ENCODE results near the gene PER1.

The PER1 gene

DNA sequence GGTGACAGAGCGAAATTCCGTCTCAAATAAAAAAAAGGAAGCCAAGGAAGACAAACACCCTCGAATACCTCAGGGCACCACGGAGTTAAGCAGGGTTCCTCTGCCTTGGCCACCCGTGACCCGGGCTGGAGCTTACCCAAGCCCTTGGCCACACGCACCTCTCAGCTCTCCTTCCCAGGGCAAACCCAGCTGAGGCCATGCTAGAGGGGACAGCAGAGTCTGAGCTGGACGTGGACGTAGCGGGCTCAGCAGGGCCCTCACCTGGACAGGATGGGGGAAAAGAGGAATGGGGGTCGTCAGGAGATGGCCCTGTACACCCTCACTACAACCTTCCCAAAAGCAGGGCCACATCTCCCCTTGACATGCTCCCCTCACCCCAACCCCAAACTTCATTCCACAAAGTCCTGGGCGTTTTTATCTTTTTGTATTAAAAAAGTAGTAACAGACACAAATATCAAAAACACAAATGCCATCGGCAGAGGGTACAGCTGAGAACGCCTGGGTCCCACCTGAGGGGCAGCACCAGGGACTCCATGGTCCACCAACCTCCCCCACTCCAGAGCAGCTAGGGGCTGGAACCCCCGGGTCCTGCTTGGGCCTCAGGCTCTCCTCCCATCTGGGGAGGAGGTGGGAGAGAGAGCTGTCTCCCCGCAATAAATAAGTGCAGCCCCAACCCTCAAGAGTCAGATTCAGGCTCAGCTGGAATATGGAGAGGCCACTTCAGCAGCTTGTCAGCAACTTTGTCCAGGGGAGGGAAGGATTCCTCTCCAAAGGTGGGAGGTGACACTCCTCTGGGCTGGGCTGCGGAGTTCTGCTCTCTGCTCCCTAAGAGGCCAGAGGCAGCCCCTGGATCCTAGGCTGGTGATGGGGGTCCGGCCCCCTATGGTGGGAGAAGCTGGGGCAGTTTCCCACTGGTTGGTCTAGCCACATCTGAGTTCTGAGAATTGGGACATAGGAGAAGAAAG is 11.9 kb downstream of the PER1 start:
- DNase-seq, result no peak

DNA sequence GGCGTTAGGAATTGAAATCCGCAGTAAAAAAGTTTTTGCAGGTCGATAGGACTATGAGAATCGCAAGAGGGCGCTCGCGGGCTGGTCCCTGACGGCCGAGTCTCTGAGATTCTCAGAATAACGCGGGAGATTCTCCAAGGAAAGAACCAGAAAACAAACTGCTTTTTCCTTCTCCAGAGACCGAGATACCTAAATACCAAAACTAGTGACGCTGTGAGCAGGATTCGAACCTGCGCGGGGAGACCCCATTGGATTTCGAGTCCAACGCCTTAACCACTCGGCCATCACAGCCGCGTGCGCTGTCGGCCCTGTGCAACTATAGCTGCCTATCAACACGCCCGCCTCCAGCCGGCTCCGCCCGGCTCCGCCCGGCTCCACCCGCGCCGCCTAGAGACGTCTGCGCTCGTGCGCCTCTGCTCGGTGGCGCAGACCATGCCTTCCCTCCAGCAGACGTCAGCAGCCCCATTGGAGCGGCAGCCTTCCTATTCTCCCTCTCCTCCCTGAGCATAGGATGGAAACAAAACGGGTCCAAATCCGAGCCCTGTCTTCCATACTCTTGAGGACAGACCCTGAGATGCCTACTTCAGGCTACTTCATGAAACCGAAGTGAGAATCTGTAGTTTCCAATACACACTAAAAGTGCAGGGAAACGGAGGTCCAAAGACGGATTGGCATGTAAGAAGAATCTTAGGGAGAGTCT is 13.4 kb downstream of the PER1 start:
- DNase-seq, result peak; percentile 93

DNA sequence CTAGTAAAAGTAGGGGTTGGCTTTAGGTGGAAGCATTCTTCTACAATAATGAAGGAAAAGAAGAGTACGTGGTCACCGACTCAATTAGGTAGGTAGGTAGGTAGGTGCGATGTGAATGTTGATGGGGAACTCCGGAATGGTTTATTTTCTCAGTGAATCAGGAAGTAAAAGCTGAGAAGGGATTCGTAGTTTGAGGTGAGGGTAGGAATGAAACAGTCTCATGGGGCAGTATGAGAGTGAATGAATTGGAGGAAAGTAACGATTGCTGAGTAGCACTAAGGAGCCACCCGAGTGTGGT is 13.9 kb downstream of the PER1 start:
- no peak for DNase-seq

DNA sequence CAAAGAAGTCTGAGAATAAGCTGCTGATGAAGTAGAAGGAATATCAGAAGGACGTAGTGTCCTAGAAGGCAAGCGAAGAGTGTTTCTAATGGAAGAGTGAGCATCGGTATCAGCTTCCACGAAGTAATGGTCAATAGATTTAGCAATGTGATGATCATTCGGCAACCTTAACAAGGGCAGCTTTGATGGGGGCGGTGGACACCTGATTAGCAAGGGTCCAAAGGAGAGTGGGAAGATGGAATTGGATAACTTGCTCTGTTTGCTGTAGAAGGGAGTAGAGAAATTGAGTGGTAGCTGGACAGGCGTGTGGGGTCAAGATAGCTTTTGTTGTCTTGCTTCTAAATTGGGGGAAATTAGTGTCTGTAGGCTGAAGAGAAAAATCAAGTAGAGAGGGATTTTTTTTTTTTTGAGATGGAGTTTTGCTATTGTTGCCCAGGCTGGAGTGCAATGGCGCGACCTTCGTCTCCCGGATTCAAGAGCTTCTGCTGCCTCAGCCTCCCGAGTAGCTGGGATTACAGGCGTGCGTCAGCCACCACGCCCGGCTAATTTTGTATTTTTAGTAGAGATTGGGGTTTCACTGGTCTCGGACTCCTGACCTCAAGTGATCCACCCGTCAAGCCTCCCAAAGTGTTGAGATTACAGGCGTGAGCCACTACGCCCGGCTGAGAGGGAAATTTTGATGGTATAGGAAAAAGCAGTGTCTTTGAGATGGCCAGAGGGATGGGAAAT is 14.4 kb downstream of the PER1 start:
- DNase-seq, result no peak

DNA sequence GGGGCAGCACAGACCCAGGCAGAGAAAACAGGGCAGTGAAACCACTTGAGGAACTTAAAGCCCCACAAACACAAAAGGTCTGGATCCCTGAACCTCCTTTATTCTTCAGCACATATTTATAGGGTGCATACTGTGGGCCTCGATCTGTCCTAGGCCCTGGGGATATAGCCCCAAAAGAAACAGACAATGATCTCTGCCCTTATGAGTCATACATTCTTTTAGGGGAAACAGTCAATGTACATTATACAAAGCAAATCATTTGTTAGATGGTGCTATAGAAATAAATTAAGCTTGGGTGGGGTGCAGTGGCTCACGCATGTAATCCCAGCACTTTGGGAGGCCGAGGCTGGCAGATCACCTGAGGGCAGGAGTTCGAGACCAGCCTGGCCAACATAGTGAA is 18.3 kb downstream of the PER1 start:
- DNase-seq, result no peak

DNA sequence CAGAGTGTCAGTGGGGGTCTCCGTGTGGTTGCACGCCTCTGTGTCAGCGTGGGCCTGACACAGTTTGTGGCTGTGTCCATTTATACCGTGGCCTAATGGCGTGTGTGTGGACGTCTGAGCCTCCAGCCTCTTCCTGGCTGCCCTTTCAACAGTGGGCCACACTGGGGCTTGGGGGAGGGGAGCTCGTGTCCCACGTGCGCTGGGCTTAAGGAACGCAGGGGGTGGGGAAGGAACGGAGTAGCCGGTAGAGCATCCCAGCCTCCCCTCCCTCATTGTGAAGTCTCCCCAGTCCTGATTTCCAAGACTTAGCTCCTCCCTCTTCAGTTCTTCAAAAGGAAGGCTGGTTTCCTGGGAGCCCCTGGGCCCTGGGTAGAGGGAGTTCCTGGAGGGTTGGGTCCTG is 18.8 kb downstream of the PER1 start:
- DNase-seq, result no peak

DNA sequence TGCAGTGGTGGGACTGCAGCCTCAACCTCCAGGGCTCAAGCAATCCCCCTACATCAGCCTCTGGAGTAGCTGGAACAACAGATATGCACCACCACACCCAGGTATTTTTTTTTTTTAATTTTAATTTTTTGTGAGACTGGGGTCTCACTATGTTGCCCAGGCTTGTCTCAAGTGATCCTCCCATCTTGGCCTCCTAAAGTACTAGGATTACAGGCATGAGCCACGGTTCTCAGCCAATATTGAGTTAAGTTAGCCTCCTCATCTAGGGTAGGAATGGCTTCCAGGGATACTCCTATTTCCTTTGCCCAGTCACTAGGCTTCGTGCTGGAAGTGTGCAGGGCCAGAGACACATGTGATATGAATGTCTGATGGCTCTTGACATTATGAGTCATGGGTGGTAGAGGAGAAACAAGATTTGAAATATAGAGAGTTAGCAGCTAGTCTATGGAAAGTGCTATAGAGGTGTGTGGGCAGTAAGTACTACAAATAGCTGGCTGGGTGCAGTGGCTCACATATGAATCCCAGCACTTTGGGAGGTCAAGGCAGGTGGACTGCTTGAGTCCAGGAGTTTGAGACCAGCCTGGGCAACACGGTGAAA is 20.3 kb downstream of the PER1 start:
- DNase-seq, result no peak

DNA sequence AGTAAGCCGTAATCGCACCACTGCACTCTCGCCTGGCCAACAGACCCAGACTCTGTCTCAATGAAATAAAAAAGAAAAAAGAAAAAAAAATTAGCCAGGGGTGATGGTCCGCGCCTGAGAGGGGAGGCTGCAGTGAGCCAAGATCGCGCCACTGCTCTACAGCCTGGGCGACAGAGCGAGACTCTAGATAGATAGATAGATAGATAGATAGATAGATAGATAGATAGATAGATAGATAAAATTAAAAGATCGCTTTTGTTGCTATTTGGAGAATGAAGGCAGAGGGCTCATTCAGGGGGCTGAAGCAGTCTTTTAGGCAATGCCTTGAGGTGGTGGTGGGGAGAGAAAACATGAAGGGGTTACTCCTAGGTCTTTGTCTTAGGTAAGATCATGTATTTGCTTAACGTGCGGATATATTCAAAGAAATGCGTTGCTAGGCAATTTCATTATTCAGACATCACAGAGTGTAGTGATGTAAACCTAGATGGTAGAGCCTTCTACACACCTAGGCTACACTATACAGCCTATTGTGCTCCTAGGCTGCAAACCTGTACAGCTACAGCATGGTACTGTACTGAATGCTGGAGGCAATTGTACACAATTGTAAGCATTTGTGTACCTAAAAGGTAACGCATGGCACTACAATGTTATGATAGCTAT is 23.9 kb downstream of the PER1 start:
- no peak for DNase-seq

DNA sequence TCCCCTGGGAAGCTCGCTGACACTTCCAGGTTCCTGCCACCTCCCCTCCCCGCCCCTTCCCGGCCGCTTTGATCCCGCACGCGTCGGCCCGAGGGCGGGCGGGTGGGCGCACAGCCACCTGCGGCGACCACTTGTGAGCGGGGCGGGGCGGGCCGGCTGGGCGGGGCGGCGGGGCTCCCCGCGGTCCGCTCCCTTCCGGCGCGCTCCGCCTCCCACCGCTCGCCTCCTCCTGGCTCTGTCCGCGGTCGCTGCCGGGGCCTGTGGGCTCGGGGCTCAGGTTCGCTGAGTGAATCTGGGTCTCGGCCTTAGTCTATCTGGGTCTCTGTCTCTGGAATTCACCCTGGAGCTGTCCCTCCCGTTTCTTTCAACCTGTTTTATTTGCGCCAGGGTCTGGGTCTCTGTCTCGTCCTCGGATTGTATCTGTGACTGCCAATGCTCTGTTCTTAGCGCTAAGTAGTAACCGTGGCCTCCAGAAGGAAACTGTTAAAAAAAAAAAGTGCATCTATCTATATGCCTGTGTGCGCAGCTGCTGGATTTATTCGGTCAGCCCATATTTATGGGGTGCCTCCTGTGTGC is 25.6 kb downstream of the PER1 start:
- DNase-seq, result peak; percentile 38

DNA sequence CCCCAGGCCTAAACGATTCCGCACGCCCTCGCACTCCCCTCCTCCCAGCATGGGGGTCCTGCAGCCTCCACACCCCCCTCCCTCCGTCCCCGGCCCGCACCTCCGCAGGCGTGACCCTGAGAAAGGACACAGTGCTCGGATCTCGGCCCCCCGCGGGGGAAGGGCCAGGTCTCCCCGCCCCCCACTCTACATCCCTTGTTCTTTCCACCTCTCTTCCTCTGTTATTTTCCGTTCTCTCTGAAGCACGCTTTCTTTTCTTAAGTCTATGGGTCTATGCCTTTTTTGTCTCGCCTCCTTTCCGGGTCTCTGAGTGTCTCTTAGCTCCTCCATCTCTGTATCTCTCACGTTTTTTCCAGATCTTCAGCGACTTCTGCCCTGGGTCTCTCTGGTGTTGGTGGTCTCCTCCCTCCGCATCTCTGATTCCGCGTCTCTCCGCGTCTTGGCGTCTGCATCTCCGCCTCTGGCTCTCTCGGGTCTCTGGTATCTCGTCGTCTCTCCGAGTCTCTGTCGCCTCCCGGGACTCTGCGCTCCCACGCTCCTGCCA is 26.2 kb downstream of the PER1 start:
- DNase-seq, result no peak

DNA sequence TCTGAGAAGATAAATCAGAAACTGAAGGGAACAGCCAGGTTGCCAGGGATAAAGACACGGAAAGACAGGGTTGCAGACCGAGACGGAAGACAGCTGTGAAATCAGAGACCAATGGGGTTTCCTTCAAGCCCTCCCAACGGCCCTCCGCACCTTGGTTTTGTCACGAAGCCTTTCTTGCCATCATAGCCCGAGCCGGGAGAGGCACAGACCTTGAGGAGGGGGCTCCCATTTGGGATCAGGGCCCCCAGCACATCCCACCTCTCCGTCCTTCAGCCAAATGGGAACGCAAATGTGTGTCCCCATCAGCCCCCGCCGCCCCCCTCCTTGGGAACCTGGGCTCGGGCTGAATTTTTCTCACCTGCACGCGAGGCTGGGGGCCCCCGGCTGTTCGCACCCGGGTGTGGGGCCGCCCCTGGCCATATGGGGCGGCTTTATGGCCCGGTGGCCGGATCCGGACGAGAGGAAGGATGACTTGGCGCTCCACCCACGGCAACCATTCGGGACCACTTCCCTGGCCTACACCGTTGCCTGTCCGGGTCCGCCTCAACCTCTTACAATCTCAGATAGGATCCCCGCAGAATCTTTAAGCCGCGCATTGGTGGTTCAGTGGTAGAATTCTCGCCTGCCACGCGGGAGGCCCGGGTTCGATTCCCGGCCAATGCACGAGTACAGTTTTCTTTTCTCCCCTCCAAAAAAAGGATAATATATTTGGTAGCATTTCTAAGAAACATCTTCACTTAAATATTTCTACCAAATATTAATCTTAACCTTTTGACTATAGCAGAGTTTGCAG is 26.9 kb downstream of the PER1 start:
- DNase-seq, result peak; percentile 75

DNA sequence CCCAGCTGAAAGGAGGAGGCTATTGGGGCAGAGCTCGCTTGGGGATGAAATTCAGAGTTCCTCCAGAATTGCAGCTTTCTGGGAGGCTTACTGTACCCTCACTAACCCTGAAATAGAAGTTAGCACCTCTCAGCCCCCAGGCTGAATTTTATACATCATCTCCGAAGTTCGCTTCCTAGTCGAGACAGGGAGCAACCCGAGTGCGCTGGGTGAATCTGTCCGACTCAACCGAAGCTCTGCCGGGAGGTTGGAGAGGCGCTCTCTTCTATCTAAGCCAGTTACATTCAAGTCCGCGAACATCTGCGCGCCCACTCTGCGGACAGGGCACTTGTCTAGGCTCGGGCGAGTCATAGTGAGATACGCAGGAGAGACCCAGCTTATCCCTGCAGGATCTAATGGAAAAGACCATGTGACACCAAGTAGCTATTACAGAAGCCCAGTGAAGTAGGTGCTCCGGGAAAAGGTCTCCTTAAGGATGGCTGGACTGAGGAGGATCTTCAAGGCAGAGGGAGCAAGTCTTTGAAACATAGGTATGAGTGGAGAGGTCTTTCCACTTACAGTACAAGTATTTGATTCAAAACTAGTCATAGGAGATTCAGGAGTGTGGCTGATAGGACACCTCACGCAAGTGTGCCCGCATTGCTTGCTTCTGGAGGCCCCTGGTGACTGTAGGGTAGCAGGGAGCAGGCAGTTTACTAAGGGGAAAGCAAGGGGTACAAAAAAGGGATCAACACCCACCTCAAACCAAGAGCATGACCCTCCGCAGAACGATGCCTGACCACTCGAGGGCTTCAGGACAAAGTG is 27.7 kb downstream of the PER1 start:
- DNase-seq, result peak; percentile 17

DNA sequence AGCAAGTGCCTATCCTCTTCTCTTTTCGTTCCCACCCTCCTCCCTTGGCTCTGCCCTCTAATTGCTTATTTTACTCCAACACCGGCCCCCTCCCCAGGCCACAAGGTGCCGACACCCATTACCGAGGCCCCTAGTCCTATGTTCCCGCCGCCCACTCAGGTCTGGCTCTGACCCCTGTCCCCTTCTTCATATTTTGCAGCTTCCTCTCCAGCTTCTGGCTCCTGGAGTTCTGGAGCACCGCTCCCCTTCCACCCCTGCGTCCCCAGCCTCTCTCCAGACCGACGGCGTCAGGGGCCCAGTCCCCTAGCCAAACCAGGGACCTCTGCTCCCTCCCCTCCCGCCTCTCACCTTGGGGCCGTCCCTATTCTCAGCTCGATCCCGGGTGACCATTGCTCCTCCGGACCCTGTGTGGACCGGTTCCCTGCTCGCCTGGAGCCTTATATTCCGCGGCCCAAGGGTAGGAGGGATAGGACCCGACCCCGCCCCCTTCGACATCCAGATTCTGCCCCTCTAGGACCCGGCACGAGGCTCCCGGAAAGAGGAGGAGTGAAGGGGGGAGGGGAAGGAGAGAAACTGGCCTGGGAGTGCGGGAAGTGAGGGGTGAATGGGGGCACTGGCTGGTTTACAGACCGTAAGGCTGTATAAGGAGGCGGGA is 28.4 kb downstream of the PER1 start, which contains the start of gene HES7:
TSS of gene HES7 (minus strand) at position 412 of the 655 bp plus-strand sequence. CDS start at position 390, 22 bp downstream.
- no peak for DNase-seq

DNA sequence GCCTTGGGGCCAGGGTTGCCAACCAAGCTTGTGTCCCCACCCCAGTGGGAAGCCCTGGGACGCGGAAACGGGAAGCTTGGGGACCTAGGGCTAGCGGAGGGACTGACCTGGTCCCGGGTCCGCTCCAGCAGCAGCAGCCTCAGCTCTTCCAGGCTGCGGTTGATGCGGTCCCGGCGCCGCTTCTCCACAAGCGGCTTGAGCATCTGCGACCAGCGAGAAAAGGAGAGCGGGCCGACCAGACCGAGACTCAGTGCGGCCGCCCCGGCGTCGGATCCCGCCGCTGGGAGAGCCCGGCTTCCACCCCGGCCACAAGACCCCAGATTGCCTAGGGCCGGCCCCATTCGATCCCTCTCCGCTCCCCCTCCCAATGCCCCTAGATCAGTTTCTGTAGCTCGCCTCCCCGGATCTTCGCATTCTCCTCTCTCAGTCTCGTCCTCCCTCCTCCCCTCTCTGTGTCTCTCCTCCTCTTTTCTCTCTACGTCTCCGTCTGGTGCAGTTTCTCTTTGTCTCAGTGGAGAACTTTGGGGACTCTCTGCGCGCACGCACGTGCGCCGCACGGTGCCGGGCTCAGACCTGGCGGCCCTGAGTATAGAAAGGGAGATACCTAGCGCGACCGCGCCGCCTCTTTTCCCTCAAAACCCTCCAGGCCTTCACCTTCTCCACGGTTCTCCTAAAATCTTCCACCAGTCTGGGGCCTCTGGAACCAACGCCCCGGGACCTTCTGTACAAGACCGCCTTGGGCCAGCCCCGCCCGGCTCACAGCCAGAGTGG is 29.1 kb downstream of the PER1 start:
- DNase-seq, result peak; percentile 31

DNA sequence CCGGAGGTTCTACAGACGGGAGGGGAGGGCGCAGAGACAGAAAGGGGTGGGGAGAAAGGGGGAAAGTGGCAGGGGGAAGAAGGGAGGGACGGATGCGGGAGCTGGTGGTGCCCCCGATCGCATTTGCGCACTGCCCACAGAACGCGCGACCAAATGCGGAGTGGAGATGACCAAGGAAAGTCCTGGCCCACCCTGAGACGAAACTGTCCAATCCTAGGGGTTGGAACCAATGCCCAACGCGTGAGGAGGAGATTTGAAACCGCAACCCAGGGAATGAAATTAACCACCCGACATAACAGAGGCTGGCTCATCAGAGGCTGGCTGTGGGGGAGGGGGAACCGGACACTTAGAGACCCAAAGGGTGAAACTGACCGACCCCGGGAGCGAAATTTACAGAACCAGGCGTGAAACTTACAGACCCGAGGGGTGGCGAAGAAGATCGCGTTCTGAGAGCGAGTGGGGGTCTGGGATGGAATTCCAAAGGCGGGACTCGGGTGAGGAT is 29.7 kb downstream of the PER1 start:
- peak; percentile 6 for DNase-seq

DNA sequence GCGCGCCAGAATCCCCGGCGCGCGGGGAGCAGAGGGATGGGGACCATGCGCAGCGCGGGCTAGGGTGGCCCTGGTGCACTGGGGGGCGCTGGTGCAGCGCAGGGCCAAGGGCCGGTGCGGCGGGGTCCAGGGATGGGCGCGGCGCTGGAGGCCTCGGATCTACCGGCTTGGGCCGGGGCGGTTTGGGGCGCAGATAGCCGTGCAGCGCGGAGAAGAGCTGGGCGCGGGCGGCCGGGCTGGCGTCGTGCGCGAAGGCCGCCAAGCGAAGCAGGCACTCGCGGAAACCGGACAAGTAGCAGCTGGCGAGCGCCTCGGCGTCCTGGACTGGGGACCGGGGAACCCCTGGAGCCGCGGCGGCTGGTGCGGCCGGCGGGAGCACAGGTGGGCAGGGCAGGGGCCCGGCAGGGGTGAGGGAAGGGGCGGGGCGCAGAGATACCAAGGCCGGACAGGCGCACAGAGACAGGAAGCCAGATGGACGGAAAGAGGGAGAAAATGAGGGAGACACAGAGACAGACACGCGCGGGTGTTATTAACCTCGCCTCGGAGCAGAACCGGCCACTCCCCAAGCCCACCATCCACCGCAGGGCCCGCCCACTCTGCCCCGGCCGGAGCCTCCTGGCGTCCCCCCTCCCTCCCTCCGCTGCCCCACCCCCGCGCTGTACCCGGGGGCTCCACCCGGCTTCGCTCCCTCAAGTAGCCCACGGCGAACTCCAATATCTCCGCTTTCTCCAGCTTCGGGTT is 30.4 kb downstream of the PER1 start:
- peak; percentile 31 for DNase-seq

DNA sequence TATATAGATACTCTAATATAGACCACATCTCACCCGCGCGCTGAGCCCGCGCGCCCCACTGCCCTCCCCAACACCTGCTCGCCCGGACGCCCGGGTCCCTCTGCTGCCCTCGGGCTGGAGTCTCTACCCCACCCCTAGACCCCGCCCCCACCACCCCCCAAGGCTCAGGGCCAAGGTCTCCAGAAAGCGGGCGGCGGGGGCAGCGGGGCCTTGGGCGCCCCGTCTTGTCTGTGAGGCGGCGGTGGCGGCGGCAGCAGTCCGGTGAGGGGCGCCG is 30.9 kb downstream of the PER1 start:
- no peak for DNase-seq
